ENCODE measurements around the gene CD55.

- TF ChIP-seq CTCF (conservative IDR thresholded peaks at IDR 0.05 in 1 of 2, IDR thresholded peaks at IDR 0.05 in 1 of 2; ENCODE audit: low read depth in 1 of 2, low read length in 2 of 2) = no peak
- TF ChIP-seq EZH2 (IDR thresholded peaks at IDR 0.05; ENCODE audit: low read length, missing control alignments) = no peak
These were observed 41.8 kb upstream of the CD55 start for GRCh38 chr1:207279652-207280051.

All from fibroblast of lung (primary cell).